GM15510 (cell line): Measurements from ENCODE around the gene UTS2R.

Source experiments
- POLR2A ChIP-seq: IDR thresholded peaks from 3 replicates; pipeline ENCODE4 v1.6.1; 2011; ENCODE audit warnings: borderline replicate concordance; ENCODE audit not compliant: insufficient read length; ENCODE audit errors: extremely low read depth

UTS2R gene

DNA sequence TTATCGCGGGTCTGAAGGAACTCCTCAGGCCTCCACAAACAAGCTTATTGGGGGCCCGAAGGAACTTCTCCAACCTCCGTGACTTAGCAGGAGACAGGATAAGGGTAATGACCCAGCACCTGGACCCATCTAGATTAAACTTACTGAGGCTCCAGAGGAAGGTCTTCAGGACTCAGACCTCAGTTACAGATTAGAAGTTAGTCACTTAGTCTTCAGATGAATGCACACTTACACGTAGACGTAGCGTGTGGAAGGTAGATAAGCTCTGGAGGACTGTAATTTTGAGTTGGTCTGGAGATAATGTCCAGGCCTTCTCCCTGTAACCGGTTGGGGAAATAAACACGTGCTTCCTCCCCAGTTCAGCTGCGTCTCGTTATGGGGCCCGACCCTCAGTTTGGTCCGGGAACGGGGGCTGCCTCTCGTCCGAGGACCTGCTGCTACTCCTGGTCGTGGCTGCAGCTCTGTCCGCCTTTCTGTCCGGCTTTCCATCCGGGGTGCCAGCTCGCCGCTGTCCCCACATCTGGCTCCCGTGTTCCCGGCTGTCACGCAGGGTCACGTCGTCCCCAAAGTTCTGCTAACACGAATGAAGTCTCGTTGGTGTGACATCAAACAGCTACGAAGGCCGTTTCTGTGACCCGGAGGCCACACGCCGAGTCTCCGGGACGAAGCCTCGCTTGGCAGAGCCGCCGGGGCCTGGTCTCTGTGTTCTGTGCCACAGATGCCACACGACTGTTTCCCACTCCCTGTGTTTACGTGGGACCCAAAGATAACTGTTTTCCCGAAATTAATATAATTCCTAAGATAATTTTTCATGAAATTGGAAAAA, 26.2 kb upstream of the UTS2R start:
- no peak for TF ChIP-seq POLR2A

DNA sequence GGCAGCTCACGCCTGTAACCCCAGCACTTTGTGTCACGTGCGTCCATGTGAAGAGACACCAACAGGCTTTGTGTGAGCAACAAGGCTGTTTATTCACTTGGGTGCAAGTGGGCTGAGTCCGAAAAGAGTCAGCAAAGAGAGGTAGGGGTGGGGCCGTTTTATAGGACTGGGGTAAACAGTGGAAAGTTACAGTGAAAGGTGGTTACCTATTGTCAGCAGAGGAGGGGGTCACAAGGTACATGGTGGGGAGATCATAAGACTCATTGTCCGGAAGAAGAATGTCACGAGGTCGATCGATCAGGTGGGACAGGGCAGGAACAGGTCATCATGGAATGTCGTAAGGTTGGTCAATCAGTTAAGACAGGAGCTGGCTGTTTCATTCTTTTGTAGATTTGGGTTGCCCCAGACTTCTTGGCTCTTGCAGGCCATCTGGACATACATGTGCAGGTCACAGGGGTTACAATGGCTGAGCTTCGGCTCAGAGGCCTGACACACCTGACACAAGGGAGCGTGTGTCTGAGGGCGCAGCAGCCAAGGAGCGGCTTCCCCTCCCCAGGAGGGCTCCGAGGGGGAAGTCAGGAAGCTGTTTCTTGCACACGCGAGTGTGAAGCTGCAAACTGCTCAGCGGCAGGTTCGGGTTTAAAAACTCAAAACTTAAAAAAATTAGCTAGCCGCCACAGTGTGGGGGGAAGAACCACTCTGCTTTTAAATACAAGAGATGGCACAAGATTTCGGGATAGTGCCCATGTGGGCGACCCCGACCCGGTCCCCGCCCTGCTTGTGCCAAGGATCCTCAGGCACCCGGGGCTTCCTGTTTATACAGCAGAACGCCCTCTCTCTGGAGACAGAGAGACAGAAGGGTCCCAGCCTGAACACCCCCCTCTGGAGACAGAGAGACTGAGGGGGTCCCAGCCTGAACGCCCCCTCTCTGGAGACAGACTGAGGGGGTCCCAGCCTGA, 24.9 kb upstream of the UTS2R start:
- no peak for TF ChIP-seq POLR2A

DNA sequence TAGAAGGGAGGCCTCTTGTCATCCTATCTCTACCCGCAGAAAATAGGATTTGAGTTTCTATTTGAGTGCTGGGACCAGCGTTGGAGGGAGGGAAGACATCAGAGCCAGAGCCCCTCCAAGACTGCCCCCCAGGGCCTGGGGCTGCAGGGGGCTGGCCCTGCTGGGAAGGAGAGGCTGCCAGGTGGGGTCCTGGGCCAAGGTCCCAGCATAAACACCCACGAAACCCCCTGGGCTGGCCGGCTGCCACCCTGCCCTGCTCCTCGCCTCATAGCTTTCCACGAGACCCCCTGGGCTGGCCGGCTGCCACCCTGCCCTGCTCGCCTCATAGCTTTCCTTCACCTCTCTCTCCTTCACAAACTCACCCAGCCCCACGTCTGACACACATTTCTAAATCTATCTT, 23.1 kb upstream of the UTS2R start:
- no peak for TF ChIP-seq POLR2A

DNA sequence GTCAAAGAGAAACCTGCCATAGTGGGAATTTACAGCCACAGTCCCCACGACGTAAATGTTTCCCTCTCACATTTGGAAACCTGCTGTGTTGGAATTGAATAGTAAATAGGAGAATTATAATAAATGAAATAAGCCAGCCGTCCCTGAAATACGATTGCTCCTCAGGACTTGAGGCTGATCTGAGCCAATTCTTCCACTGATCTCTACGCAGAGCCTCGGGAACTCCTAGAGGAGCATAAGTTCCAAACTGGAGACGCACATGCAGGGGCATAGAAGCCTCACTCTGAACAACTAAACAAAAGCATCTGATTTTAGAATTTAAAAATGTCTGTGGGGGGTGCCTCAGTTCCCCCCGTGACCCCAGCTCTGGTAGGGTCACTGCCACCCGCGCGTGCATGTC, 22.7 kb upstream of the UTS2R start:
- no peak for TF ChIP-seq POLR2A

DNA sequence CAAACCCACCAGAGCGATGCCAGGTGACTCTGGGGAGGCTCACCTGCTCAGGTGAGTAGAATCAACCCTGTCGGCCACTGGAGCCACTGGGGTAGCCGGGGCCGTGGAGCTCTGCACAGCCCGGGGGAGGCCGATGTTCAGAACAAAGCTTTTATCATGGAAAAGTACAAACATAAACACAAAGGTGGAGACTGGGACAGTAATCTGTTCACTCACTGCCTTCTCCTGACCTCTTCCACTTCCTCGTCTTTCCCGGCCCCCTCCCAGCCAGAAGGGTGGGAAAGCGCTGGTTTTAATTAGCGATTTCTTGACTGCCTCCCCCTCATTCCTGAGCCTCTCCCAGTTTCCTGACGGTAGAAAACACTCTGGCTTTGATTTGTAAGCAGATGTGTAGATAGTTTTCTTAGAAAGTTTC, 22.3 kb upstream of the UTS2R start:
- no peak for TF ChIP-seq POLR2A

DNA sequence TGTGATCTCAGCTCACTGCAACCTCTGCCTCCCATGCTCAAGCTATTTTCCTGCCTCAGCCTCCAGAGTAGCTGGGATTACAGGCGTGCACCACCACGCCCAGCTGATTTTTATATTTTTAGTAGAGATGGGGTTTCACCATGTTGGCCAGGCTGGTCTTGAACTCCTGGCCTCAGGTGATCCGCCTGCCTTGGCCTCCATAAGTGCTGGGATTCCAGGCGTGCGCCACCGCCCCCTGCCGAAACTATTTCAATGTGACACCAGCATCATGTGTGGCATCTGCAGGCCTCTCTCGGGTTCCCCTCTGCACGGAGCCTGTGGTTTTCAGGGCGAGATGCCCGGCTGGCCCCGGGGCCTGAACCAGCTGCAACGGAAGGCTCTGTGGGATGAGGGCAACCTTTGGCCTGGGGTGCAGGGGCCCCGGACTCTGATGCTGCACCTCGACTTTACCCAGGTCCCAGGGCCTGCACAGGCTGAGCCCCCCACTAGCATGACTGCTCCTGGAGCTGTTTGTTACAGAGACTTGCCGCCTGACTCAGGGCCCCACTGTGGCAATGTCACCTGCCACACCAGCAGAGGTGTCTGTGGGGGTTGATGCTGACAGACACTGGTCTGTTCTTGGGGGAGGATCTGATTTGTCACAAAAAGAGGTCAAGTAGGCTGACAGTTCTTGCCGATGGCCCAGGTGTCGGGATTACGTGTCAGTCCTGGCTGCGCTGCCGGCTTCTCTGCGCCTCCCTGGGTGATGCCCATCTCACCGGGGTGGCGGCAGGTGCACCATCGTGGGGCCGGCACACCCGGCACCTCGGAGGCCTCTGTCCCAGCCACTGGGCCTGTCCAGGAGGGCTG, 21.2 kb upstream of the UTS2R start:
- TF ChIP-seq POLR2A = no peak

DNA sequence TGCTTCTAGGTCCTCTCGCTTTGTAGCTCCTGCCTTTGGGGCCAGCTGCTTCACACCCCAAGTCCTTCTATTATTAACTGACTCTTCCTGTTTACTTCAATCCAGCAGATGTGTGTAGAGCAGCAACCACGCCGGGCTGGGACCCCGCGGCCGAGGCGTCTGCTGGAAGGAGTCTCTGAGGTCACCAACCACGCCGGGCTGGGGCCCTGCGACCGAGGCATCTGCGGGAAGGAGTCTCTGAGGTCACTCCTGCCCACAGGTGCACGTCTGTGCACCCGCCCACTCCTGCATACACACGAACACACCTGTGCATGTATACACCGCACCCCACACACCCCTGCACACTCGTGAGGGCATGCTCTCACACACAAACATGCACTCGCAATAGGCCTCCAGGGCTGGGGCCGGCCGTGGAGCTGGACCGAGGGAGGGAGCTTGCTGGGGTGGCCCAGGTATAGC, 20.3 kb upstream of the UTS2R start:
- no peak for TF ChIP-seq POLR2A

DNA sequence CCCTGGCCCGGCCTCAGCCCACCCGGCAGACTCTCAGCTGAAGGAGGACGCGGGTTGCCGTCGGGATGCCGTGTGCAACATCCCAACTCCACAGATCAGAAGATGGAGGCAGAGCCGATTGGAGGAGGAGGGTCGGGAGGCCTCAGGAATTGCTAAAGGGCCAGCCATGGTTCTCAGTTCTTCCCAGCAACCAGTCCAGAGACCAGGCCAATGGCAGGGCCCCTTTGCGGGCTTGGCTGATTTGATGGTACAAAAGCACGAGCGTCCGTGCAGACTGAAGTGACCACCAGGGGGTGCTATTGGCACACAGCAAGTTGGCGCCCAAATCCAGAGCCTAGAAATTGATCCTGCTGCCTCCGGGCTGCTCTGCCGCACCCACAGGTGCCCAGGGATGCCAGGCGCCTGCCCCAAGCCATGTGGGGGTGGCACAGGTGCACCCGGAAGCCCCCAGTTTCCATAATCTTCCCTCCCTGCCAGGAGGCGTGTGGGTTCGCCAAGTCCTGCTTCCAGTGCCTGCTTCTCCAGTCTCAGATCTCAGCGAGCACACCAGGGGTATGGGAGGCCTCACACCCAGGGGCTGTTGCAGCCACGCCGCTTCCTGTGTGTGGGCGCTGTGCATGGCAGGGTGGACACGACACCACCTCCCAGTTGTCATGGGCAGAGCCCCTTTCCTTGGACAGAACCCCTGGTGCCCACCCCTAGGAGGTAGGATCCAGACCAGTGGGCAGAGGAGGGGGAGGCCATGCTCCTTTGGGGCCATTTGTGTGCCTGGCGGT, 19.7 kb upstream of the UTS2R start:
- no peak for TF ChIP-seq POLR2A

DNA sequence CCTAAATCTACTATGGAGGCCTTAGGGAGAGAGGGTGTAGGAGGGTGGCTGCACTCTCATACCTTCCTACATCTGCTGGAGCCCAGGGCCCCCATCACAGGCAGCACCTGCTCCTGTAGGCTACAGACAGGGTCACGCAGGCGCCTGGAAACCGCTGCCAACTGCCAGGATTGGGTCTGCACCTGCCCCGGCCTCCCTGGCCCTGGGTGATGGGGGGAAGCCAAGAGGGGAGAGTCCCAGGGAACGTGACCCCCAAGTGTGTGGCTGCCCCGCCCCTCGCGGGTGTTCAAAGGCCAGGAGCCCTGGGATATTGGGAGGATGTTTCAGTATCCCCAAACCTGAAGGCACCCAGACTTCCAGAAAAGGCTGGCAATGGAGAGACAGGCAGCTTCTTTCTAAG, 18.1 kb upstream of the UTS2R start:
- no peak for TF ChIP-seq POLR2A

DNA sequence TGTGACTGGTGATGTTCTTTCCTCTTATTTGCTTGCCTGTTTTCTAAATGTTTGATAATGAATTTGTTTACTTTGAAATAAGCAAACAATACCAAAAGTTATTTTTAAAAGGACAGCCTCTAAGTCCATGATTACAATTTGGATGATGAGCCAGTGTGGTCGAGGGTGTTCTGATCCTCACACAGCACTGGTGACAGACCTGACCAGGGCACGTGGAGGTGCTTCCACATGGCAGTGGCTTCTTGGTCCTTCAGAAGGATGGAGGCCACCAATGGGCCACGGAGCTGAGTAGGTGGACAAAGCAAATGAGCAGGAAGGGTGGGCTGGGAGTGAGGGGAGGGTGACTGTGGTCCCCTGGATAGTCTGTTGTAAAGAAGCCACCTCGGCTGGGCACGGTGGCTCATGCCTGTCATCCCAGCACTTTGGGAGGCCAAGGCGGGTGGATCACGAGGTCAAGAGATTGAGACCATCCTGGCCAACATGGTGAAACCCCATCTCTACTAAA, 16.7 kb upstream of the UTS2R start:
- no peak for TF ChIP-seq POLR2A

DNA sequence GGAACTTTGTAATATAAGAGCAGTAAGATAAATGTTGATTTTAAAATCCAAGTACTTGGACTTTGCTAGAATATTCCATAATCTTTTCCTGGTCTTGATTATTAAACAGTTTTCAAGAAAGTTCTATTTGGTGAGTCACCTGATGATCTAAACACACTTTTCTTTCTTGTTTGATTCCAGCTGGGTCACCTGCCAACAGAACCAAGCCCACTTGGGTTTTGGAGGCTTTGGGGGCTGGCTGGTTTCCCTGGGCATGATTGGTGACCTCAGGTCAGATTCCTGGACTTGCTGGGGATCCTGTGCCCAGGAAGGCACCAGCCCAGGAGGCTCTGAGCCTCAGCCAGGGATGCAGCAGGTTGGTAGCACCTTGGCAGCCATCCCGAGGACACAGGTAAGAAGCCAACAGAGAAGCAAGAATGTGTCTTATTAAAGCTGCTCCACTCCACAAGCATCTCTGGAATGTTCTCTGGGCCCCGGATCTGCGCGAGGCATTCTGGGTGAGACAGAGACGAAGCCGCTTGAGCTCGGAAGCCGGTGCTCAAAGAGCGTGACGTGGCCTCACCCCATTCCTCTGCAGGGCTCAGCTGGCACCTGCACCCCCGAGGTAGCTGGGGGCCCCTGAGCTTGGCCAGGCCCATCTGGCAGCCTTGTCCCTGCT, 15.7 kb upstream of the UTS2R start:
- no peak for TF ChIP-seq POLR2A

DNA sequence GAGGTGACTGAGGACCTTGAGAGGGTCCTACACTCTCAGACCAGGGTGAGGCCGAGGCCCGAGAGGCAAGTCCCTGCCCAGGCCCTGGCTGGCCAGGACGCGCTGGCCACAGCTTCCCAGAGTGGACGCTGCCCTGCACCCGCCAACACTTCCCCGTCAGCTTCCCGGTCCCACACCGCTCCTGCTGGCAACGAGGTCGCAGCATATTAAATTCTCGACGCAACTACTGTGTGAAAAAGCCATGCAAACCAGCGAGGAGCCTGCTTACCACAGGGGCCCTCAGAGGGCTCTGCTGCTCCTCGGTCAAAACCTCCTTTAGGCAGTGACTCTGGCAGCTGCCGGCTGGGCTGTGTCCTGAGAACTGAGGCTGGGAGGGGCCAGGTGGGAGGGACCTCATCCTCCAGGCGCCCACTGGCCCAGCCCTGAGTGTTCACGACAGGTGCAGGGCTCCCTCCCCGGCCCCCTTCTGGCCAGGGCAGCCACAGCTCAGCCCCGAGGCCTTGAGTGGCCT, 14.7 kb upstream of the UTS2R start:
- no peak for TF ChIP-seq POLR2A

DNA sequence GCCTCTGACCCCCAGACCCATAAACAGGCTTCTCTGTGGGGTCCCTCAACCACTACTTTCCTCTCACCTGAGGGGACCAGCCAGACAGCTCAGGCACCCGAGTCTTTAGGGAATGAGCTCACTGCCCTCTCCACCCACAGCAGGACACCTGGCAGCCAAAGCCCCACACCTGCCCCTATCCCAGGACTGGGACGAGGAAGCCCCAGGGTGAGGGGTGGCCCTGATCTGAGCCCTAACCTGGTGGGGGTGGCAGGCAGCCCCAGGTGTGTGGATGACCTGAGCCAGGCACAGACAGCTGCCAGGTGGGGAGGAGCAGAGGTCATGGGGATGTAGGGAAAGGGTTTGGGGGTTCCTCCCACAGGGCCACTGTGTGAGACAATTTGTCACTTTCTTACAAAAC, 14.2 kb upstream of the UTS2R start:
- TF ChIP-seq POLR2A = no peak
